ENCODE measurements around the gene ANP32A.

Gene ANP32A

DNA sequence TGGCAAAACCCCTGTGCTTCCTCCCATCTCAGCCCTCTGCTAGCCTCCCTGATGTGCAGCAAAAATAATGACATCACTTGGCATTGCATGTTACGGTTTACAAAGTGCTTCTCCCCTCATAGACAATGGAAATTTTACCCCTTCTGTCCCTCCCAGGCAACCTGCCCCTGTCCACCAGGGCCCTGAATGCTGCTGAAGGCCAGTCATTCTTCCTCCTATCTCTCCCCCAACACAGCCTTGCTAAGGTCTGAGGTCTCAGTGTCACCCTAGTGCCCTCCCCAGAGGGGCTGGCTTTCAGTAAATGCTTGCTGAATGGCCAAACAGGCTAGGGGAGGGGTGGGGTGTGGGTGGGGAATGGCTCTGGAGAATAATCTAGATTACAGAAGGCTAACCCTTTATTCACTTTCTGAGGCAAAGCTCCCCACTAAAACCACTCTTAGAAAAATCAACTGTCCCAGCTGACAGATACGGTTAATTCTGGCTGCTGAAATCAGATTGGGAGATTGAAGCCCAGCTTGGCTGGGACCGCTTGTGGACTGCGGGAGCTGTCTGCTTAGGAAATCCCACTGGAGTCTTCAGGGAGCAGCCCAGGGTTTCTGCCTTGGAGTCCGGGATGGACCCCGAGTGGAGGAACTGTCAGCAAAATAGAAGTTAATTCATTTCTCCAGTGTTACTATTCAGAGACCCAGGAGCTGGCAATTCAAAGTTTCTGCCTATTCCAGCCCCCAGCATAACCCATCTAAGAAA lies 22.9 kb downstream of the ANP32A start:
- DNase-seq (ENCODE audit: low read depth), result peak; percentile 15
- no peak overlapping the region for H3K4me3 ChIP-seq (replicated peaks; ENCODE audit: low read depth, low read length)
- TF ChIP-seq, protein P1, sequence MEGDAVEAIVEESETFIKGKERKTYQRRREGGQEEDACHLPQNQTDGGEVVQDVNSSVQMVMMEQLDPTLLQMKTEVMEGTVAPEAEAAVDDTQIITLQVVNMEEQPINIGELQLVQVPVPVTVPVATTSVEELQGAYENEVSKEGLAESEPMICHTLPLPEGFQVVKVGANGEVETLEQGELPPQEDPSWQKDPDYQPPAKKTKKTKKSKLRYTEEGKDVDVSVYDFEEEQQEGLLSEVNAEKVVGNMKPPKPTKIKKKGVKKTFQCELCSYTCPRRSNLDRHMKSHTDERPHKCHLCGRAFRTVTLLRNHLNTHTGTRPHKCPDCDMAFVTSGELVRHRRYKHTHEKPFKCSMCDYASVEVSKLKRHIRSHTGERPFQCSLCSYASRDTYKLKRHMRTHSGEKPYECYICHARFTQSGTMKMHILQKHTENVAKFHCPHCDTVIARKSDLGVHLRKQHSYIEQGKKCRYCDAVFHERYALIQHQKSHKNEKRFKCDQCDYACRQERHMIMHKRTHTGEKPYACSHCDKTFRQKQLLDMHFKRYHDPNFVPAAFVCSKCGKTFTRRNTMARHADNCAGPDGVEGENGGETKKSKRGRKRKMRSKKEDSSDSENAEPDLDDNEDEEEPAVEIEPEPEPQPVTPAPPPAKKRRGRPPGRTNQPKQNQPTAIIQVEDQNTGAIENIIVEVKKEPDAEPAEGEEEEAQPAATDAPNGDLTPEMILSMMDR (IDR thresholded peaks at IDR 0.05; ENCODE audit: low read length, missing control alignments), result no peak

DNA sequence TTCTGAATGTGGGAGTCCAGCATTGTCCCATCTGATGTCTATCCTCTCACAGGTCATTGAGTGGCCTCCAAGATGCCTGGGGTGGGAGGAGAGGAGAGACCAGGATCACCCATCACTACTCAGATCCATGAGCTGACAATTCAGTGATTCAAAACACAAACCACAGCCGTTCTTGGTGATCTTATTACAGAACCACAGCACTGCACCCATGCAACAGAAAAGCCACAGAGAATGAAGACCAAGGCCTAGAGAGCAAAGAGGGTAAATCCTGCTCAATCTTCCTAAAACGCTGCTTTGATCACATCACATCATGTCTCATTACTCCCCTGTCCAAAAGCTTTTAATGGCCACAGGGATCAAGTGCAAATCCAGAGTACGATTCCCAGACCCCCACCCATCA lies 23.5 kb downstream of the ANP32A start:
- TF ChIP-seq, protein P1 (IDR thresholded peaks at IDR 0.05; ENCODE audit: low read length, missing control alignments), result no peak
- H3K4me3 ChIP-seq (replicated peaks; ENCODE audit: low read depth, low read length), result no peak overlapping the region
- DNase-seq (ENCODE audit: low read depth), result no peak

DNA sequence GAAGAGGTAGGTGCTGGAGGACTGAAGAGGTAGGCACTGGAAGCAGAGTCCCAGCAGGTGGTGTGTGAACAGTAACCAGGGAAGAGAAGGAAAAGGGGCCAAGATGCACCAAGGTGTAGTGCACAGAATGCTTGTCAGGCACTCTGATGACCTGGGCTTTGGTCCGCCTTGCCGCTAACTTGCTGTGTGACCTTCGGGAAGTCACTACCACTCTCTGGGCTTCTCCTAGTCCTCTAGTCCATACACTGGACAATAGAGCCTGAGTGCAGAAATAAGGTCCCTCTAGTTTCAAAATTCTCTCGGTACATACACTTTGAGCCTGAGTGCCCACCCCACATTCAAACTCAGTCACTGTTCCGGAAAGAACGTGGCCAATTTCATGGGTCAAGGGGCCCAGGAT lies 24.1 kb downstream of the ANP32A start:
- DNase-seq (ENCODE audit: low read depth), result no peak
- TF ChIP-seq, protein P1 (IDR thresholded peaks at IDR 0.05; ENCODE audit: low read length, missing control alignments), result no peak
- no peak overlapping the region for H3K4me3 ChIP-seq (replicated peaks; ENCODE audit: low read depth, low read length)

DNA sequence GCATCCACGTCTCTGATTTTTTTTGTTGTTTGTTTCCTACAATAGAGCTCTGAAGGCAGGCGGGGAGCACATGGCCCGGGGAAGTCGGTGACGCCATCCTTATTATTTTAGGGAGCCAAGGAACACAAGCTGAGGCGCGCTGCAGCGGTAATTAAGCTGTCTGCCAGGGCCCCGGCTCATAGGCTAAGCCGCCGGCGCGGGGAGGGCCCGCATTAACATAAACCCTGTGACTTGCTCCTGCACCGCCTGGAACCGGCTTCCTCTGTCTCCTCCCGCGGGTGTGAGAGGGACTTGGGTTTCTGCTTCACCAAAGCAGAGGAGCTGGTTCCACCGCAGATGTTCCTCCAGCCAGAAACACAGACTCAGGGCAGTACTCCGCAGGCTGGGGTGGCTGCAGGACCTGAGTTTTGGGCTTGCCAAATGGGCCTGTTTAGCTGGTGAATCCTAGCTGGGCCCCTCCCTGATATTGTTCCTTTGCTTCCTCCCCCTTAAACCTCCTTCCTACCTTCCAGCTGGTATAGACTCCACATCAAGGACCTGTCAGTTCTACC lies 25.3 kb downstream of the ANP32A start:
- DNase-seq (ENCODE audit: low read depth), result peak; percentile 69
- H3K4me3 ChIP-seq (replicated peaks; ENCODE audit: low read depth, low read length), result no peak overlapping the region
- TF ChIP-seq, protein P1 (IDR thresholded peaks at IDR 0.05; ENCODE audit: low read length, missing control alignments), result no peak

DNA sequence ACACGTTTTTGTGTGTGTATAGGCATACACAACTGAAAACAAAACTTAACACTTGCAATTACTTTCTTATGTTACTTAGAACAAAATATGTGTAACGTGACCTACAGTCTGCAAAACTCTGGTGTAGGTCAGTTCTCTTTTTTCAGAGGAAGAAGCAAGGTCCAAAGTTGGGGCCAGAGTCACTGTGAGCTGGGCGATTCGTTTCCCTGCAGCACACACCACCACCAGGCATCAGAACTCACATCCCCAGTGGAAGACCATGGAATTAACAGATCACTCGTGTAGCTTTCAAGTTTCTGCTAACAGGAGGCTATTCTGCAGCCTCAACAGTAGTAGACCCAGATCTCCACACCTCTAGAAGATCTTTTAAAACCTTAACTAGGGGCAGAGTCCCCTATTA lies 25.8 kb downstream of the ANP32A start:
- DNase-seq (ENCODE audit: low read depth), result peak; percentile 14
- H3K4me3 ChIP-seq (replicated peaks; ENCODE audit: low read depth, low read length), result no peak overlapping the region
- TF ChIP-seq, protein P1 (IDR thresholded peaks at IDR 0.05; ENCODE audit: low read length, missing control alignments), result no peak

DNA sequence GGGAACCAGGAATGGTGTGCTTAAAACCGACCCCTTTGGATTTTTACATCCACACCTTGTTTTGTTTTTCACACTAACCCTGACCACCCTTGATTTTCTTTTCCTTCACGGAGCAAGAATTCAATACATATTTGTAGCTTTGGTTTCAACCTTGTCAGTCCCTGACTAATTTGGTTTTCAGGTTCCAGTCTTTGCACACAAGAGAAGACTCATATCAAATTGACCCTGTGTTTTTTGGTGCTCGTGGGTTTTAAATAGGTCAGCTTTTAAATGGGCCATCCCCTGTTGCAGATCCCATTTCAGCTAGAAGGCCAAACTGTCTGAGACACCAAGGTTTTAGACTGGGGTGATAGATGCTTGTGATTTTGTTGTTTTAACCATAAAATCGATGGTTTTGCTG lies 26.4 kb downstream of the ANP32A start:
- DNase-seq (ENCODE audit: low read depth), result no peak
- TF ChIP-seq, protein P1 (IDR thresholded peaks at IDR 0.05; ENCODE audit: low read length, missing control alignments), result no peak
- no peak overlapping the region for H3K4me3 ChIP-seq (replicated peaks; ENCODE audit: low read depth, low read length)

DNA sequence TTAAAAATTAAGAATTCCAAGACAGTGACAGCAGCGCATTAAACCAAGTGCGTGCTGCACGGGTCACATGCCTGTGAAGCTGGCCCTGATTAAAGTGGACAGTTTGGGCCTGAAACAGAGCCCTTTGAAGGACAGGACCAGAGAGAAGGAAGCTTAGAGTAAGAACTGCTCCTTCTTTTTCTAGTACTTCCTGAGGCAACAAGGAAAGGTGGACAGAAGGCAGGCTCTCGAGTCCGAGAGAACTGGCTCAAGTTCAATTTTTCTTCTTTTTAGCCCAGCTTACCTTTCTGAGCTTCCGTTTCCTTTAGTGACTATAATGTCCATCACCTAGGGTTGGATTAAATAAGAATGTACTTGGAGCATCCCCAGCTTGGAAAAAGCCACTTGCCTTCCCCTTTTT lies 26.9 kb downstream of the ANP32A start:
- DNase-seq (ENCODE audit: low read depth), result no peak
- no peak overlapping the region for H3K4me3 ChIP-seq (replicated peaks; ENCODE audit: low read depth, low read length)
- TF ChIP-seq, protein P1 (IDR thresholded peaks at IDR 0.05; ENCODE audit: low read length, missing control alignments), result no peak
